Prostate gland (tissue), 1 donor: ENCODE results near the gene OGDH.

Experiments used
- POLR2A ChIP-seq: fragments of 450-650 bp; IDR thresholded peaks from one replicate; pipeline ENCODE4 v1.6.1; 2016; ENCODE audit warnings: antibody characterized with exemption, mild to moderate bottlenecking
- POLR2AphosphoS5 ChIP-seq: sonication (generic); formaldehyde crosslinking; IDR thresholded peaks from one replicate; pipeline ENCODE4 v1.6.1; 2017; ENCODE audit warnings: antibody characterized with exemption

DNA sequence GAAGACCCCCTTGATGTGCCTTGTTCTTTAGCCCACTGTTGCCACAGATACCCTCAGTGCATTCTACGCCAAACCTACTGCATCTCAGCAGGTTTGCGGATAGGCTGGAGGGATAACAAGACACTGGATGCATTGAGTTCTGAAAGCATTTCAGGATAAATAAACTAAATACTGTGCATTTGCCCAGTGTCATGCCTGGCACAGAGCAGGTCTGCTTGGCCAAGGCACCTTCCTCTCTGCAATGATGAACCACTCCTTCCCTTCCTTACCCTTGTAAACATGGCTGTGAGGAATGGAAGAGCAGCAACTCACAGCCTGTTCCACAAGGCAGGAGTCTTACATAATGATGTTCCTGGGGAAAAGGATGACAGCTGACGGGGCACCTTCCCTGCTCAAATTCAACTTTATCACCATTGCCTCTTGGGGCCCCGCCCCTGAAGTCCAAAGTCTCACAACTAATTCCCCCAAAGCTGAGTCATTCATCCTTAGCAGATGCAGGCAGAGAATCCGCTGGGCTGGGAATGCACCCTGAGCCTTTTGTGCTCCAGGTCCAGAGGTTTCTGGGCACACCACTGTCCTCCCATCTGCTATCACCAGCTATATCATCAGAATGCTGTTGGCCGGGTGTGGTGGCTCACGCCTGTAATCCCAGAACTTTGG lies 44.3 kb upstream of the OGDH start:
- no peak for TF ChIP-seq POLR2AphosphoS5
- no peak for TF ChIP-seq POLR2A
